ENCODE data around the gene B4GALT1.

DNA sequence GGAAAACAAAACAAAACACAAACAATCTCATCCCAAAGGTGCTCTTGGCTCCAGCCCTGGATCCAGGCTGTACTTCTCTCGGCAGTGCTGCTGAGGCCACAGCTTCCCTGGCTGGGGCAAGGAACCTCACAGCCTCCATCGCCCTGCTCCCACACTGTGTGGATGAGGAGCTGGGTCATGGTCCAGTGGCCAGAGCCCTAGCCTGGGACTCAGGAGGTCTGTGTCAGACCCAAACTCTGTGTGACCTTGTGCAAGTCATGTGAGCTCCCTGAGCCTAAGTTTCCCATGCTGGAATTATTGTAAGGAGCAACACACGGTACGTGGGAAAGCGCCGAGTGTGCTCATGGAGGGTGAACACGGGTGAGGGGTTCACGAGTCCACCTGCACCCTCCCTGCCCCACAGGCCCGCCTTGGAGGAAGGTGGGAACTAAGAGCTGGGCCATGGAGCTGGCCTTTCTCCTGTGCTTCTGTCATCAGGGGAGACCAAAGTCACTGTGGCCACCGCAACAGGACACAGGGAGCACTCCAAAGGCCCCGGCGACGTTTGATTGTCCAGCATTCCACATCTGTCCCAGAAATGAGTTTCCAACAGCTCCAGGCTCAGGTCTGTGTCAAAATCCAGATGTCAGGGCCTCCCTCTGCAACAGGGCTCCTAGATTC is 64.5 kb downstream of the B4GALT1 start:
- TF ChIP-seq, protein P1, sequence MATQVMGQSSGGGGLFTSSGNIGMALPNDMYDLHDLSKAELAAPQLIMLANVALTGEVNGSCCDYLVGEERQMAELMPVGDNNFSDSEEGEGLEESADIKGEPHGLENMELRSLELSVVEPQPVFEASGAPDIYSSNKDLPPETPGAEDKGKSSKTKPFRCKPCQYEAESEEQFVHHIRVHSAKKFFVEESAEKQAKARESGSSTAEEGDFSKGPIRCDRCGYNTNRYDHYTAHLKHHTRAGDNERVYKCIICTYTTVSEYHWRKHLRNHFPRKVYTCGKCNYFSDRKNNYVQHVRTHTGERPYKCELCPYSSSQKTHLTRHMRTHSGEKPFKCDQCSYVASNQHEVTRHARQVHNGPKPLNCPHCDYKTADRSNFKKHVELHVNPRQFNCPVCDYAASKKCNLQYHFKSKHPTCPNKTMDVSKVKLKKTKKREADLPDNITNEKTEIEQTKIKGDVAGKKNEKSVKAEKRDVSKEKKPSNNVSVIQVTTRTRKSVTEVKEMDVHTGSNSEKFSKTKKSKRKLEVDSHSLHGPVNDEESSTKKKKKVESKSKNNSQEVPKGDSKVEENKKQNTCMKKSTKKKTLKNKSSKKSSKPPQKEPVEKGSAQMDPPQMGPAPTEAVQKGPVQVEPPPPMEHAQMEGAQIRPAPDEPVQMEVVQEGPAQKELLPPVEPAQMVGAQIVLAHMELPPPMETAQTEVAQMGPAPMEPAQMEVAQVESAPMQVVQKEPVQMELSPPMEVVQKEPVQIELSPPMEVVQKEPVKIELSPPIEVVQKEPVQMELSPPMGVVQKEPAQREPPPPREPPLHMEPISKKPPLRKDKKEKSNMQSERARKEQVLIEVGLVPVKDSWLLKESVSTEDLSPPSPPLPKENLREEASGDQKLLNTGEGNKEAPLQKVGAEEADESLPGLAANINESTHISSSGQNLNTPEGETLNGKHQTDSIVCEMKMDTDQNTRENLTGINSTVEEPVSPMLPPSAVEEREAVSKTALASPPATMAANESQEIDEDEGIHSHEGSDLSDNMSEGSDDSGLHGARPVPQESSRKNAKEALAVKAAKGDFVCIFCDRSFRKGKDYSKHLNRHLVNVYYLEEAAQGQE (IDR thresholded peaks at IDR 0.05; ENCODE audit: insufficient read depth in 1 of 2, low read depth in 2 of 2, low read length in 2 of 2), result no peak
- TF ChIP-seq POLR2AphosphoS5 (IDR thresholded peaks at IDR 0.05; ENCODE audit: low read depth, low read length), result no peak

Data from PFSK-1 (cell line).